Choroid plexus epithelial cell (primary cell): ENCODE results near the gene ASB7.
A peak's percentile ranks its signal among the peaks of the same experiment; 100 is the strongest.

Experiments used
- DNase-seq: peaks from one replicate; pipeline ENCODE4 v3.0.0-alpha.2; 2010; ENCODE audit warnings: low read depth
- H3K4me3 ChIP-seq: 2 replicates; pipeline ENCODE4 v1.5.1; 2011; ENCODE audit warnings: low read depth, mild to moderate bottlenecking, control low read depth, low read length, moderate library complexity
- TF ChIP-seq, protein P1 (sequence below): conservative IDR thresholded peaks from 2 replicates; pipeline ENCODE4 v1.5.1; 2011; ENCODE audit warnings: low read depth, mild to moderate bottlenecking, control low read depth, inconsistent platforms, low read length, moderate library complexity

ASB7 gene, protein sequence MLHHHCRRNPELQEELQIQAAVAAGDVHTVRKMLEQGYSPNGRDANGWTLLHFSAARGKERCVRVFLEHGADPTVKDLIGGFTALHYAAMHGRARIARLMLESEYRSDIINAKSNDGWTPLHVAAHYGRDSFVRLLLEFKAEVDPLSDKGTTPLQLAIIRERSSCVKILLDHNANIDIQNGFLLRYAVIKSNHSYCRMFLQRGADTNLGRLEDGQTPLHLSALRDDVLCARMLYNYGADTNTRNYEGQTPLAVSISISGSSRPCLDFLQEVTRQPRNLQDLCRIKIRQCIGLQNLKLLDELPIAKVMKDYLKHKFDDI

DNA sequence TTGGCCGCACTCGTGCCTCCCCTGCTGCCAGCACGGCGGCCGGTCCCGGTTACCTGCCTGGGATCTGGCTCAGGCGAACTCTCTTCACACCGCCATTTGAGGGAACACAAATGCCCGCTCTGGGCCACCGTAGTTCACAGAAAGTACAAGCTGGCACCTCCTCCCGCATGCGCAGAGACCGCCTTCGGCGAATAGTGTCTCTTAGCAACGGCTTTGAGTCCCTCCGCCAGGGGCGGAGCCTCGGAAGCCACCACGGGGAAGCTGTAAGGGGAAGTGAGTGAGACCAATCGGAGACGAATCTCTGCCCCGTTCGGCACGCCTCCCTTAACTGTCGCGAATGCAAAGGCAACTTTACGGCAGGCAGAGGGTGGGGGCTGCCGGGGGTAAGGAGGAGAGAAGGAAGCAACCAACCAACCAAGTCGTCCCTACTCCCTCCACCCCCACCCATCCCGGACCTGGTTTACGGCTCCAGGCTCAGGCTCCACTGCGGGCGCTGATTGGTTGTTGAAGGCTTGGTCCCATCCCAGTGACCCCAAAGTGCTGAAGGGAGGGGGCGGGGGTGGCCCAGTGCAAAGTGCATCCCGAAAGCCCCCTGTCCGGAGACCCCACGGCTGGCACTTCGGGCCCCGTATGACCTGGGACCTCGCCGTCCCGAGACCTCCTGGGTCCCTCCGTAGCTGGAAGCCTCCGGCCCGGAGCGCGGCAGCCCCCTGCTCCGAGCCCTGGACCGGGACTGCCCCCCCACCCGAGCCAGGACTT is at the start of gene ASB7, which contains the start of gene LINS1:
TSS of gene ASB7 (plus strand) at position 526 of the 759 bp plus-strand sequence. CDS start 9,628 bp downstream, outside the sequence.
TSS of gene LINS1 (minus strand) at position 121 of the 759 bp plus-strand sequence. CDS start 21,342 bp downstream, outside the sequence.
- H3K4me3 ChIP-seq, result peak within 1 kb of the TSS; percentile 92
- DNase-seq, result peak; percentile 100
- TF ChIP-seq, protein P1, sequence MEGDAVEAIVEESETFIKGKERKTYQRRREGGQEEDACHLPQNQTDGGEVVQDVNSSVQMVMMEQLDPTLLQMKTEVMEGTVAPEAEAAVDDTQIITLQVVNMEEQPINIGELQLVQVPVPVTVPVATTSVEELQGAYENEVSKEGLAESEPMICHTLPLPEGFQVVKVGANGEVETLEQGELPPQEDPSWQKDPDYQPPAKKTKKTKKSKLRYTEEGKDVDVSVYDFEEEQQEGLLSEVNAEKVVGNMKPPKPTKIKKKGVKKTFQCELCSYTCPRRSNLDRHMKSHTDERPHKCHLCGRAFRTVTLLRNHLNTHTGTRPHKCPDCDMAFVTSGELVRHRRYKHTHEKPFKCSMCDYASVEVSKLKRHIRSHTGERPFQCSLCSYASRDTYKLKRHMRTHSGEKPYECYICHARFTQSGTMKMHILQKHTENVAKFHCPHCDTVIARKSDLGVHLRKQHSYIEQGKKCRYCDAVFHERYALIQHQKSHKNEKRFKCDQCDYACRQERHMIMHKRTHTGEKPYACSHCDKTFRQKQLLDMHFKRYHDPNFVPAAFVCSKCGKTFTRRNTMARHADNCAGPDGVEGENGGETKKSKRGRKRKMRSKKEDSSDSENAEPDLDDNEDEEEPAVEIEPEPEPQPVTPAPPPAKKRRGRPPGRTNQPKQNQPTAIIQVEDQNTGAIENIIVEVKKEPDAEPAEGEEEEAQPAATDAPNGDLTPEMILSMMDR, result no peak

DNA sequence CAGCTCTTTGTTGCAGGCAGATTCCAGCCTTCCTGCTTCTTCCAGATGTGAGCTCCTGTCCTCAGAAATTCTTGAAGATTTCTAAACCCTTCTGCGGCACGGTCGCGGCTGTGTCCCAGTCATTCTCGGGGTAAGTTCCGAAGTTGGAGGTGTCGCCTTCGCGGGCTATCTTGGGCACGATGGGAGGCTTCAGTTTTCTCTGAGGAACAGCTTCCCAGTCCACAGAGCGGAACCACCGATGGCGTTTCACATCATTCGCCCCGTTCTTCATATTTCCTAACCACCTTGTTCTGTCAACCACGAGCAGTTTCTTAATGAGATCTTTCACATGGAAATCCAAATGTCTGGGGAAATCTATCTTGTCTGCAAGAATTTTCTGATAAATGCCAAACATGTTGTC is 48.9 kb upstream of the ASB7 start:
- TF ChIP-seq, protein P1, result no peak
- no peak overlapping the region for H3K4me3 ChIP-seq
- no peak for DNase-seq

DNA sequence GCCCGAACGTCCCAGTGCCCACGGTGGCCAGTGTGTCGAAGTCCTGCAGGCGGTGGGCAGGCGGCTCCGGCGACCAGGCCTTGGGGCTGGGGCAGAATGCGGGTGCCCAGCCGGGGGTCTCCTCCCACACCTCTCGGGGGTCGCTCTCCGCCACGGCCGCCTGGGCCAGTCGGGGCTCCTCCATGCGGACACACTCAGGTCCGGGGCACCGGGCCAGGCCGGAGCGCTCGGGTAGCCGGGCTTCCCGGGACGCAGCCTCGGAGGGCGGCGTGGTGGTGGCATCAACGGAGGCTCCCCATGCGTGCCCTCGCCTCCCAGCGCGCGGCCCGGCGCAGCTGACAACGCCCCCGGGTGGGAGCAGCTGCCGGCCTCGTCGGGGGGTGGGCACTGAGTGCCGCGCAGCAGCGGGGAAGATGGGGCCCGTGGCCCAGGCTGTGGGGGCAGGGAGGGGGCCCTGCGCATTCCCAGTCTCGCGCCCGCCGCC is 43.6 kb upstream of the ASB7 start:
- DNase-seq, result no peak
- TF ChIP-seq, protein P1, result no peak
- no peak overlapping the region for H3K4me3 ChIP-seq

GRCh38 chr15:100559330-100559729 is 43.1 kb upstream of the ASB7 start:
- TF ChIP-seq, protein P1, result no peak
- DNase-seq, result peak; percentile 76
- no peak overlapping the region for H3K4me3 ChIP-seq

DNA sequence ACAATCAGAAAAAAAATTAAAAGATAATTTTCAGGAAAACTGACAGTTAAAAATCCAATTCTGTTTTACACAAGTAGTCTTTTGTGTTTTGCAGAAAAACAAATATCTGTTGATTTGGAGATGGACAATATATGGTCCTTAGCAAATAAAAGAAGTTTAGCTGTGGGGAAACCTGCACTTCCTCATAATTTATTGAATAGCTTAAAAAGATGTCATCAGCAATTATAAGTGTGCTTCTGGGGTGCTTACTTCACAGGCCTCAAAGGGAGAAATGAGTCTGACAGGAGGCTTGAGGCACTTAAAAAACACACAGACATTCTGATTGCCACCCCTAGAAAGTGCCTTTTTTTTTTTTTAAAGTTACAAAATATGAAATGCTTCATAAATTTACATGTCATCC is 42.1 kb upstream of the ASB7 start:
- no peak for DNase-seq
- TF ChIP-seq, protein P1, result no peak
- no peak overlapping the region for H3K4me3 ChIP-seq

DNA sequence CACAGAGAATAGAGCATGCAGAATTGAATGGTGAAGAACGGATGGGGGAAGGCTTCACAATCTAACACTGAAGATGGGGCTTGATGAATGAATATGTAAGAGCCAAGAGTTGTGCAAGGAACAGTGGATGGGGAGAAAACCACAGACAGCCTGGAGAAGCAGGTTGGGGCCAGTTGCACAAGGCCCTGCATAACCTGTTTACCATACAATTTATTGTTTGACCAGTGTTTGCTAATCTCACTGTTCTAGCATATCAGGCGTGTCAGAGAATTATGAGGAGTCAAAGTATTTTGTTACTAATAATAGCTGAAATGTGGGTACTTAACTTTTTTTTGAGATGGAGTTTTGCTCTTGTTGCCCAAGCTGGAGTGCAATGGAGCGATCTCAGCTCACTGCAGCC is 36.8 kb upstream of the ASB7 start:
- TF ChIP-seq, protein P1, result no peak
- H3K4me3 ChIP-seq, result no peak overlapping the region

More for the DNA sequence above, 36.8 kb upstream of the ASB7 start:
- DNase-seq, result no peak
